AG04449 (cell line): ENCODE data around the gene DCLRE1A.

Source experiments
- CTCF ChIA-PET: fragments of 350-600 bp; formaldehyde crosslinking; extraction: SDS; loops from one replicate; lab custom pipeline; 2021; ENCODE audit warnings: antibody characterized with exemption; lab: Yijun Ruan, JAX
- POLR2A ChIA-PET: fragments of 400-600, 350-600 bp; formaldehyde crosslinking; extraction: SDS; loops from one replicate; lab custom pipeline; 2020; ENCODE audit warnings: antibody characterized with exemption, inconsistent platforms; lab: Yijun Ruan, JAX
- DNase-seq: peaks from one replicate; pipeline ENCODE4 v3.0.0-alpha.2; 2010; ENCODE audit warnings: low read depth, low spot score
- H3K4me3 ChIP-seq: 2 replicates; pipeline ENCODE4 v1.5.1; 2011; ENCODE audit warnings: low read depth, mild to moderate bottlenecking, control low read depth, low read length
- CTCF ChIP-seq: IDR thresholded peaks from one replicate; pipeline ENCODE4 v1.5.1; 2011; ENCODE audit warnings: mild to moderate bottlenecking, moderate library complexity, low read length, control low read depth, inconsistent platforms; ENCODE audit not compliant: insufficient read depth; ENCODE audit errors: missing control alignments

The DCLRE1A gene

GRCh38 chr10:113866551-113867394 lies 12.9 kb upstream of the DCLRE1A start:
- no peak overlapping the region for H3K4me3 ChIP-seq
- ChIA-PET POLR2A (no interaction called here), CTCF (no interaction called here)
- no peak for DNase-seq
- TF ChIP-seq CTCF = no peak

- no peak for DNase-seq
- ChIA-PET POLR2A (no interaction called here), CTCF (no interaction called here)
- TF ChIP-seq CTCF = no peak
- no peak overlapping the region for H3K4me3 ChIP-seq
These were observed 12.0 kb upstream of the DCLRE1A start for GRCh38 chr10:113865901-113866300.

GRCh38 chr10:113859261-113859660 lies 5.4 kb upstream of the DCLRE1A start:
- POLR2A ChIA-PET = no interaction called here
- CTCF ChIA-PET = no interaction called here
- TF ChIP-seq CTCF = no peak
- no peak overlapping the region for H3K4me3 ChIP-seq
- no peak for DNase-seq

- ChIA-PET CTCF (interaction anchor here (1.0 to 2.2 kb wide), 2 partner anchors 154 to 245 kb away, joined by 3 to 5 read pairs; no protein-coding TSS in a partner anchor), POLR2A (no interaction called here)
- no peak for TF ChIP-seq CTCF
- no peak for DNase-seq
- no peak overlapping the region for H3K4me3 ChIP-seq
These were observed 4.7 kb upstream of the DCLRE1A start for GRCh38 chr10:113858541-113858940.

- POLR2A ChIA-PET = no interaction called here
- no peak for TF ChIP-seq CTCF
- CTCF ChIA-PET = interaction anchor here (1.0 to 2.2 kb wide), 2 partner anchors 153 to 172 kb away, joined by 3 to 5 read pairs; no protein-coding TSS in a partner anchor
- H3K4me3 ChIP-seq = no peak overlapping the region
- no peak for DNase-seq
These were observed 3.3 kb upstream of the DCLRE1A start for GRCh38 chr10:113857210-113857609.

- H3K4me3 ChIP-seq = no peak overlapping the region
- CTCF ChIA-PET = no interaction called here
- POLR2A ChIA-PET = no interaction called here
These were observed 2.7 kb upstream of the DCLRE1A start for GRCh38 chr10:113856563-113856962.

More at GRCh38 chr10:113856563-113856962, 2.7 kb upstream of the DCLRE1A start:
- DNase-seq = no peak
- no peak for TF ChIP-seq CTCF
